NCI-H146 treated with DMSO at 0.1 percent for 48 hours (cell line): Measurements from ENCODE around the gene CD81.

Source experiments
- DNase-seq: peaks from one replicate; lab custom pipeline; 2025; ENCODE audit not compliant: unreplicated experiment; lab: John Stamatoyannopoulos, UW

CD81 gene

GRCh38 chr11:2374456-2375201, 2.5 kb upstream of the CD81 start:
- no peak for DNase-seq

- DNase-seq: no peak
Observed at GRCh38 chr11:2375341-2375853, 1.7 kb upstream of the CD81 start.

GRCh38 chr11:2375964-2376551, 1.1 kb upstream of the CD81 start:
- no peak for DNase-seq

GRCh38 chr11:2377511-2378443, 667 bp downstream of the CD81 start:
- DNase-seq: no peak

- no peak for DNase-seq
Observed at GRCh38 chr11:2378527-2379210, 1.6 kb downstream of the CD81 start.

GRCh38 chr11:2379466-2380174, 2.5 kb downstream of the CD81 start:
- no peak for DNase-seq

- no peak for DNase-seq
Observed at GRCh38 chr11:2380396-2380795, 3.3 kb downstream of the CD81 start.

GRCh38 chr11:2380807-2381350, 3.8 kb downstream of the CD81 start:
- no peak for DNase-seq

- DNase-seq: no peak
Observed at GRCh38 chr11:2381494-2382128, 4.5 kb downstream of the CD81 start.

- DNase-seq: no peak
Observed at GRCh38 chr11:2382129-2382517, 5.0 kb downstream of the CD81 start.

- DNase-seq: no peak
Observed at GRCh38 chr11:2382936-2383851, 6.1 kb downstream of the CD81 start.

- no peak for DNase-seq
Observed at GRCh38 chr11:2383852-2384804, 7.0 kb downstream of the CD81 start.

GRCh38 chr11:2385156-2386151, 8.3 kb downstream of the CD81 start:
- DNase-seq: no peak

- no peak for DNase-seq
Observed at GRCh38 chr11:2386591-2386990, 9.5 kb downstream of the CD81 start.

GRCh38 chr11:2387266-2387987, 10.3 kb downstream of the CD81 start:
- no peak for DNase-seq
